ENCODE data around the gene FBXO3.

DNA sequence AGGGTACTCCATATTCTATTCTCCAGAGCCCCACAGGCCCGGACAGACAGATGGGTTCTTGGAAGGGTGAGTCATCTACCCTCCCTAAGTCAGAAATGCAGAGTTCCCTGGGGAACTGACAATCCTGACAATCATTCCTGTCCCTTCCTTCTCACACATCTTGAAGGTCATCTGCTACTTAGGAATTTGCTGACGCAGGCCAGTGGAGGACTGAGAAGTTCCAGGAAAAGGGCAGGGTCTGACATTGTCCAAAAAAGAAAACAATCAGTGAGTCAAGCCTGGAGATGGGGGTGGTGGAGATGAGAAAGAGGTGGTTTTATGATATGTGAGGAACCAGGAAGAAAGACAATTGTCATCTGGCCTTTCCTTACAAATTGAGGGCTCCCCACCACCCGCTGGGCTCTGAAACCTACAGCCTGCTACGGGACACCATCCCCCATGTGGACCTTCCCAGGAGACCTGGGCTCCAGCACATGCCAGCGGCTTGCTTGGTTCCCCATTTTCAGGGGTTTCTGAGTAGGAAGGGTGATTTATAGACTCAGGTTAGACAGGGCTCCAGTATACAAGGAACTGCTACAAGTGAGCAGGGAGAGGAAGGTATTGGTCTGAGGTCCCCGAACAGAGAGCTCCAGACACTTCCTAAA, 51.0 kb downstream of the FBXO3 start:
- no peak for TF ChIP-seq EZH2 (IDR thresholded peaks at IDR 0.05; ENCODE audit: low read depth)
- TF ChIP-seq, protein P1, sequence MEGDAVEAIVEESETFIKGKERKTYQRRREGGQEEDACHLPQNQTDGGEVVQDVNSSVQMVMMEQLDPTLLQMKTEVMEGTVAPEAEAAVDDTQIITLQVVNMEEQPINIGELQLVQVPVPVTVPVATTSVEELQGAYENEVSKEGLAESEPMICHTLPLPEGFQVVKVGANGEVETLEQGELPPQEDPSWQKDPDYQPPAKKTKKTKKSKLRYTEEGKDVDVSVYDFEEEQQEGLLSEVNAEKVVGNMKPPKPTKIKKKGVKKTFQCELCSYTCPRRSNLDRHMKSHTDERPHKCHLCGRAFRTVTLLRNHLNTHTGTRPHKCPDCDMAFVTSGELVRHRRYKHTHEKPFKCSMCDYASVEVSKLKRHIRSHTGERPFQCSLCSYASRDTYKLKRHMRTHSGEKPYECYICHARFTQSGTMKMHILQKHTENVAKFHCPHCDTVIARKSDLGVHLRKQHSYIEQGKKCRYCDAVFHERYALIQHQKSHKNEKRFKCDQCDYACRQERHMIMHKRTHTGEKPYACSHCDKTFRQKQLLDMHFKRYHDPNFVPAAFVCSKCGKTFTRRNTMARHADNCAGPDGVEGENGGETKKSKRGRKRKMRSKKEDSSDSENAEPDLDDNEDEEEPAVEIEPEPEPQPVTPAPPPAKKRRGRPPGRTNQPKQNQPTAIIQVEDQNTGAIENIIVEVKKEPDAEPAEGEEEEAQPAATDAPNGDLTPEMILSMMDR (conservative IDR thresholded peaks at IDR 0.05), result no peak
